HepG2 (cell line): ENCODE data around the gene CYLD. TPM values are rescaled to one million over a fixed set of nuclear protein-coding genes. Genes with fewer than 3 reads are reported as not detected.

ENCODE experiments used
- ATAC-seq: fragments of 200-7000 bp; cut with Tn5 transposase; 3 replicates; pipeline ENCODE4 v1.9.1; 2020; ENCODE audit warnings: mild to moderate bottlenecking, moderate library complexity
- BruUV-seq: library from RNA; stranded (reverse); fragments of 400-500 nt; replicated peaks from 2 replicates; lab custom pipeline; 2021; lab: Mats Ljungman, UMichigan
- CTCF ChIA-PET: fragments of 300-600 bp; formaldehyde crosslinking; extraction: SDS; loops from one replicate; lab custom pipeline; 2021; ENCODE audit warnings: low total read pairs, inconsistent platforms, low intra/inter-chr PET ratio; lab: Yijun Ruan, JAX
- POLR2A ChIA-PET: fragments of 350-600 bp; sonication (Branson Sonifier 250); formaldehyde crosslinking; loops from one replicate; lab custom pipeline; 2020; ENCODE audit warnings: antibody characterized with exemption, inconsistent platforms; lab: Yijun Ruan, JAX
- DNase-seq: peaks from one replicate; pipeline ENCODE4 v3.0.0-alpha.2; 2015; ENCODE audit warnings: low spot score
- FAIRE-seq: peaks from 3 replicates; lab custom pipeline; 2011; peaks lifted over from hg19 to GRCh38; lab: Jason Lieb, UNC
- H2AFZ ChIP-seq: one replicate; pipeline ENCODE4 v1.6.1; 2011; ENCODE audit warnings: low read length, inconsistent platforms
- H3K27ac ChIP-seq: fragments of 300-600 bp; 3 replicates; pipeline ENCODE4 v1.8.0; 2011; ENCODE audit warnings: mixed run types, mild to moderate bottlenecking, mixed read lengths, low read length, inconsistent platforms; ENCODE audit not compliant: insufficient read depth; ENCODE audit errors: extremely low read length
- H3K27me3 ChIP-seq, 2 experiments: fragments of 200-600 bp in 1 of 2; 2 replicates in 1 of 2; 3 replicates in 1 of 2; pipeline versions ENCODE4 v1.6.0 to v1.8.0; 2011; ENCODE audit warnings: low read length in 2 of 2, mild to moderate bottlenecking in 2 of 2, moderate library complexity in 2 of 2, inconsistent platforms in 1 of 2; ENCODE audit not compliant: insufficient read depth in 2 of 2, control insufficient read depth in 1 of 2
- H3K36me3 ChIP-seq, 2 experiments: fragments of 200-600 bp in 1 of 2; replicated peaks in 1 of 2; 2 replicates in 1 of 2; 3 replicates in 1 of 2; pipeline versions ENCODE4 v1.5.1 to v1.8.0; 2011; ENCODE audit warnings: low read length in 2 of 2, inconsistent platforms in 1 of 2; ENCODE audit not compliant: insufficient read depth in 2 of 2, control insufficient read depth in 1 of 2
- H3K4me1 ChIP-seq: 2 replicates; pipeline ENCODE4 v1.5.1; 2012; ENCODE audit warnings: low read length, inconsistent platforms; ENCODE audit not compliant: insufficient read depth
- H3K4me2 ChIP-seq: 2 replicates; pipeline ENCODE4 v1.6.0; 2011; ENCODE audit warnings: low read depth, low read length, inconsistent platforms
- H3K4me3 ChIP-seq, 3 experiments: fragments of 200-600 bp in 1 of 3; sonication (generic), shearing (Covaris generic) in 1 of 3; replicated peaks in 1 of 3; 2 replicates each; pipeline ENCODE4 v1.5.1; 2011 to 2016; ENCODE audit warnings: low read length in 3 of 3, inconsistent platforms in 2 of 3, low read depth in 2 of 3, mild to moderate bottlenecking in 2 of 3, control low read depth in 1 of 3, mixed read lengths in 1 of 3; ENCODE audit not compliant: insufficient read depth in 1 of 3
- H3K79me2 ChIP-seq: one replicate; pipeline ENCODE4 v1.6.1; 2011; ENCODE audit warnings: low read length, inconsistent platforms; ENCODE audit not compliant: insufficient read depth
- H3K9ac ChIP-seq: 2 replicates; pipeline ENCODE4 v1.6.0; 2011; ENCODE audit warnings: mild to moderate bottlenecking, low read depth, low read length, inconsistent platforms; ENCODE audit not compliant: insufficient read depth
- H3K9me3 ChIP-seq: 2 replicates; pipeline ENCODE4 v1.5.1; 2012; ENCODE audit warnings: mild to moderate bottlenecking, low read length
- H4K20me1 ChIP-seq: 2 replicates; pipeline ENCODE4 v1.6.0; 2011; ENCODE audit warnings: inconsistent platforms, mild to moderate bottlenecking, low read length, moderate library complexity; ENCODE audit not compliant: insufficient read depth
- CBFB ChIP-seq: sonication (generic); formaldehyde crosslinking; IDR thresholded peaks from 2 replicates; pipeline ENCODE4 v1.4.0; 2020; ENCODE audit warnings: missing genetic modification reagents
- DNMT1 ChIP-seq: sonication (generic); formaldehyde crosslinking; IDR thresholded peaks from 2 replicates; pipeline ENCODE4 v1.5.1; 2020; ENCODE audit warnings: mild to moderate bottlenecking, missing genetic modification reagents
- KLF6 ChIP-seq: IDR thresholded peaks from 2 replicates; pipeline ENCODE4 v1.8.0; 2016; ENCODE audit warnings: missing biosample characterization, missing genetic modification reagents
- MAFF ChIP-seq: IDR thresholded peaks from 2 replicates; pipeline ENCODE4 v1.6.1; 2011; ENCODE audit warnings: low read depth, low read length, improper control_type of control experiment
- MEIS1 ChIP-seq: sonication (generic); formaldehyde crosslinking; IDR thresholded peaks from 2 replicates; pipeline ENCODE4 v1.9.0; 2021; ENCODE audit warnings: mild to moderate bottlenecking, missing genetic modification reagents, moderate library complexity, borderline replicate concordance
- PRPF4 ChIP-seq: fragments of 200-400 bp; formaldehyde crosslinking; IDR thresholded peaks from 2 replicates; pipeline ENCODE4 v1.6.1; 2016; ENCODE audit warnings: low read length, low read depth; ENCODE audit not compliant: poor library complexity, severe bottlenecking
- REPIN1 ChIP-seq: sonication (generic); formaldehyde crosslinking; IDR thresholded peaks from 2 replicates; pipeline ENCODE4 v1.8.0; 2022; ENCODE audit warnings: missing genetic modification reagents, low read depth, mild to moderate bottlenecking, borderline replicate concordance
- RXRA ChIP-seq: sonication (generic); formaldehyde crosslinking; IDR thresholded peaks from 2 replicates; pipeline ENCODE4 v1.5.1; 2020; ENCODE audit warnings: missing genetic modification reagents
- THAP9 ChIP-seq: sonication (generic); formaldehyde crosslinking; IDR thresholded peaks from 2 replicates; pipeline ENCODE4; 2020; ENCODE audit warnings: missing genetic modification reagents, mild to moderate bottlenecking, borderline replicate concordance
- TOE1 ChIP-seq: sonication (generic); formaldehyde crosslinking; IDR thresholded peaks from 2 replicates; pipeline ENCODE4 v1.4.0; 2020; ENCODE audit warnings: mild to moderate bottlenecking, missing genetic modification reagents
- ZNF431 ChIP-seq: sonication (generic); formaldehyde crosslinking; IDR thresholded peaks from 2 replicates; pipeline ENCODE4 v1.9.0; 2022; ENCODE audit warnings: missing genetic modification reagents, low read depth, mild to moderate bottlenecking, borderline replicate concordance
- ZNF563 ChIP-seq: sonication (generic); formaldehyde crosslinking; IDR thresholded peaks from 2 replicates; pipeline ENCODE4 v1.8.0; 2022; ENCODE audit warnings: mild to moderate bottlenecking, moderate library complexity, missing genetic modification reagents
- ZNF678 ChIP-seq: sonication (generic); formaldehyde crosslinking; IDR thresholded peaks from 2 replicates; pipeline ENCODE4 v1.4.0; 2020; ENCODE audit warnings: mild to moderate bottlenecking, missing genetic modification reagents
- WGBS: methylation state at CpG from one replicate; pipeline ENCODE4 v1.1.6; 2017; ENCODE audit warnings: low lambda C conversion rate; 5-methylcytosine and 5-hydroxymethylcytosine counted together
- in situ Hi-C: cut with HindIII; loops from 2 replicates; pipeline ENCODE4 v1.10.0; 2017; ENCODE audit warnings: low pct_unique_long_range_greater_than_20kb; ENCODE audit not compliant: extremely low pct_ligation_motif_present
- intact Hi-C: fragments of 100-400 bp; cut with micrococcal nuclease; formaldehyde crosslinking; loops from one replicate; pipeline ENCODE4 v1.10.0; 2022; ENCODE audit not compliant: unreplicated experiment
- polyA plus RNA-seq, 8 experiments: library from polyadenylated mRNA; depleted of rRNA in 3 of 8; stranded (reverse) in 7 of 8; unstranded in 1 of 8; fragments of >200 nt; fragmentation: Illumina TruSeq in 4 of 8; extraction: Trizol in 4 of 8; gene quantifications; 2 replicates each; pipeline versions ENCODE4 v1.2.1 to v1.2.3, GENCODE V29; 2011 to 2016; ENCODE audit warnings: low read depth in 4 of 8, missing spikeins in 1 of 8, mixed read lengths in 1 of 8; ENCODE audit not compliant: insufficient read depth in 1 of 8
- total RNA-seq, 5 experiments: library from RNA; depleted of rRNA; stranded (reverse); fragments of >200 nt; fragmentation: Illumina TruSeq; extraction: Trizol; gene quantifications; 2 replicates each; pipeline ENCODE4 v1.2.3, GENCODE V29; 2016; ENCODE audit warnings: low read depth in 1 of 5

The CYLD gene
- total and polyA plus RNA-seq, 2 of the 13 experiments (the other 11 are each of a cell fraction or from before 2014, with no cell fraction given) = 6.1 to 11.4 TPM

DNA sequence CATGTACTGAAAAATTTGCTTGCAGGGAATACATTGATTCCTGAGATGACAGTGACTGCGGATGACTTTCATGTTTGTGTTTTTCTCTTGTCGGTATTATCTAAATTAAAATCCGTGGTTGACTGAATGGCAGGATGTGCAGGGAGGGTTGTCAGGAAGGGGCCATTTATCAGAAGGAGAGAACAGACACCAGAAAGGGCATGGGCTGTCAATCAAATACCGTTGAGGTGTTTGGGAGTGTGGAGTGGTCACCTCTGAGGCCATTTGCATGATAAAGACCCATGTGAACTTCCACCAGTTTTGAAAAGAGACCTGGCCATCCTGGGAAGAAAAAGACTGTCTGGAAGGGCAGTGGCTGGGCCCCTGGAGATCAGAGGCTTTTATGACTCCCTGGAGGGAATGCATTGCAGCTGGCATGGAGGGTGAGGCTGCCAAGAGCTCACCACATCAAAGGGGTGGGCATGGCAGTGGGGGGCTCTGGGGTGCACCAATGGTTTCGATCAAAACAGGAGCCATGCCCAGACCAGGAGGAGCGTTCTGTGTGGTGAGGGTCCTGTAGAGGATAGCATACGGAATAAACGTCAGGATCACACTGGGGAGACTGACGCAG is 67.1 kb downstream of the CYLD start:
- no peak for FAIRE-seq
- Histone ChIP-seq H2AFZ (no peak overlapping the region), H3K79me2 (no peaks in the 10 kb centered on the region), H3K4me3 (no peak overlapping the region), H4K20me1 (no peaks in the 10 kb centered on the region), H3K4me2 (no peak overlapping the region), H3K4me1 (peaks cover 26% of the 10 kb centered on the region), H3K9ac (no peak overlapping the region), H3K9me3 (no peaks in the 10 kb centered on the region), H3K27ac (no peak overlapping the region), H3K36me3 (no peaks in the 10 kb centered on the region), H3K27me3 (peaks cover 0 to 10% of the 10 kb centered on the region in 2 experiments; a peak in 1 of 5 replicates)
- BruUV-seq = no TSS peak
- intact Hi-C loops = no loop called here
- no peak for DNase-seq
- ChIA-PET CTCF (no interaction called here), POLR2A (no interaction called here)
- in situ Hi-C loops = loop anchor here (5.0 kb wide), 2 partner anchors 142 to 437 kb away; no protein-coding TSS in a partner anchor
- TF ChIP-seq MAFF = no peak
- TF ChIP-seq DNMT1 = no peak
- TF ChIP-seq CBFB (CRISPR knock-in tag) = no peak
- no peak for TF ChIP-seq PRPF4
- no peak for TF ChIP-seq TOE1
- WGBS = 54% methylated on average over 9 of the region's 9 CpGs
- ATAC-seq = no peak

DNA sequence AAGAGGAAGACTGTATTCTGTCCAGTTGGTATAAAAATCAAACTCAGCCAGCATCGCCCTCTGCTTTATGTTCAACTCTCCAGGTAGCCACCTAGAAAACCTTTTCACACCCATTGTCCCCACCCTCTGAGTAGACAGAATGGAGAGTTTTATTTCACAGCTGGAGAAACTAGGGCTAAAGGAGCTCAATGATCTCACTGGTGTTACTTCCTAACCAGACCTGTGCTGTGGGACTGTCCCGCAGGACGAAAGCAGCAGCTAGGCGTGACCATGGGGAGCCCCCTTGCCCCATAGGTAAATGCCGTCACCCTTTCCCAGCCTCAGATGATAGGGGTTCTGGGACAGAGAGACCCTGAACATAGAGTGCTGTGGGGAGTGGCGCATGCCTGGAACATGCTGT is 67.7 kb downstream of the CYLD start:
- Histone ChIP-seq H3K9me3 (no peaks in the 10 kb centered on the region), H3K79me2 (no peaks in the 10 kb centered on the region), H3K27ac (no peak overlapping the region), H2AFZ (no peak overlapping the region), H4K20me1 (no peaks in the 10 kb centered on the region), H3K4me1 (peaks cover 20% of the 10 kb centered on the region), H3K4me3 (no peak overlapping the region), H3K9ac (no peak overlapping the region), H3K27me3 (peaks cover 0 to 10% of the 10 kb centered on the region in 2 experiments; a peak in 1 of 5 replicates), H3K4me2 (no peak overlapping the region), H3K36me3 (no peaks in the 10 kb centered on the region)
- CTCF ChIA-PET = no interaction called here
- in situ Hi-C loops = loop anchor here (5.0 kb wide), 2 partner anchors 142 to 437 kb away; no protein-coding TSS in a partner anchor
- intact Hi-C loops = no loop called here
- POLR2A ChIA-PET = no interaction called here
- DNase-seq = no peak
- BruUV-seq = no TSS peak
- ATAC-seq = no peak
- 74% methylated on average over 6 of the region's 6 CpGs for WGBS
- FAIRE-seq = no peak
- no peak for TF ChIP-seq KLF6
- TF ChIP-seq REPIN1 = no peak
- TF ChIP-seq ZNF678 = no peak
- TF ChIP-seq RXRA (CRISPR knock-in tag) = no peak
- no peak for TF ChIP-seq THAP9 (CRISPR knock-in tag)
- TF ChIP-seq MEIS1 (CRISPR knock-in tag) = no peak
- TF ChIP-seq ZNF563 (CRISPR knock-in tag) = no peak
- no peak for TF ChIP-seq ZNF431 (CRISPR knock-in tag)
